NCI-H146 treated with DMSO at 0.1 percent for 48 hours (cell line): ENCODE data around the gene CAP2.
"Not testable (repeated sequence)": the region's sequence is repeated elsewhere in the genome, so short reads cannot be mapped to it uniquely, and the experiment has no call there.

Experiments
- DNase-seq: peaks from one replicate; lab custom pipeline; 2025; ENCODE audit not compliant: unreplicated experiment; lab: John Stamatoyannopoulos, UW

CAP2 gene

DNA sequence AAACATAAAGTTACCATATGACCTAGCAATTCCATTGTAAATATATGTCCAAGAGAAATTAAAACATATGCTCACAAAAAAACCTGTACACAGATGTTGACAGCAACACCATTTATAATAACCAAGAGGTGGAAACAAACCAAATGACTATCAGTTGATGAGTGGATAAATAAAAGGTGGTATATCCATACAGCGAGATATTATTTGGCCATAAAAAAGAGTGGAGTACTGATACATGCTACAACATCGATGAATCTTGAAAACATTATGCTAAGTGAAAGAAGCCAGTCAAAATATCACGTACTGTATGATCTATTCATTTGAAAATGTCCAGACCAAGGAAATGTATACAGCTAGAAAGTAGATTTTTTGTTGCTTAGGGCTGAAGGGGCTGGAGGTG, 2.9 kb downstream of the CAP2 start:
- no peak for DNase-seq

DNA sequence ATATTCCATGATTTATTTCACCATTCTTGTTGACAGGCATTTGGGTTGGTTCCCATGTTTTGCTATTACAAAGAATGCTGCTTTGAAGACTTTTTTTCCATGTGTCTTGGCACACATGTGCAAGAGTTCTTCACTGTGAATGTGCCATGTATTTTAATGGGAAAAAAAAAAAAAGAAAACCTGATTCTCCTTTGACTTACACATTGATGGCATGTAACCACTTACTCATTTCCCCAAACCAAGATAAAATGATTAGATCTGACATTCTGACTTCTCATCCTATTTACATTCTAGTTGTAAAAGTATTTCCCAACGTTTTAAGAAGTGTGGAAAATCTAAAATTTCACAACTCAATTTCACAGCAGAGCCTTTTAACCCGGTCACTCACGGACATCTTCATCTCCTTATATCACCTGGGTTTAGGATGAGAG, 4.4 kb downstream of the CAP2 start:
- no peak for DNase-seq

GRCh38 chr6:17405181-17405943, 12.0 kb downstream of the CAP2 start:
- DNase-seq: not testable (repeated sequence)

DNA sequence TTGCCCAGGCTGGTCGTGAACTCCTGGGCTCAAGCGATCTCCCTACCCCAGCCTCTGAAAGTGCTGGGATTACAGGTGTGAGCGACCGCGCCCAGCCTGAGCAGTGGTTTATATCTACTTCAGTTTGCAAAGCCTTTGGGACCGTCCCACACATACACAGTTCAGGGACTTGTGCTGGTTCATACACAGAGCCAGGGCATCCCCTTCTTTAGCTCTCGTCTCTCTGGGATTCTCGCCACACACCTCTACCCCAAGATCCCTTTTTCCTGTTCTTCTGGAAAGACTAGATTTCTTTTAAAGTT, 12.5 kb downstream of the CAP2 start:
- DNase-seq: no peak

DNA sequence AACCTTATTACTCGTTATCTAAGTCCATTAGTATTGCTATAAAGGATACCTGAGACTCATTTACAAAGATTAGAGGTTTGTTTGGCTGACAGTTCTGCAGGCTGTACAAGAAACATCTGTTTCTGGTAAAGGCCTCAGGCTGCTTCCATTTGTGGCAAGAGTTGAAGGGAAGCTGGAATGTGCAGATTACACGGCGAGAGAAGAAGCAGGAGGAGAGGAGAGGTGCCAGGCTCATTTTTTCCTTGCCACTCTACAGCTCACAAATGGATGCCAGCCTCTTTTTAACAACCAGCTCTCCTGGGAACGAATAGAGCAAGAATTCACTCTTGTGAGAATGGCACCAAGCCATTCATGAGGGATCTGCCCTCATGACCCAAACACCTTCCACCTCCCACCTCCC, 14.7 kb downstream of the CAP2 start:
- no peak for DNase-seq

- no peak for DNase-seq
These were observed 16.9 kb downstream of the CAP2 start for GRCh38 chr6:17410281-17410680.

DNA sequence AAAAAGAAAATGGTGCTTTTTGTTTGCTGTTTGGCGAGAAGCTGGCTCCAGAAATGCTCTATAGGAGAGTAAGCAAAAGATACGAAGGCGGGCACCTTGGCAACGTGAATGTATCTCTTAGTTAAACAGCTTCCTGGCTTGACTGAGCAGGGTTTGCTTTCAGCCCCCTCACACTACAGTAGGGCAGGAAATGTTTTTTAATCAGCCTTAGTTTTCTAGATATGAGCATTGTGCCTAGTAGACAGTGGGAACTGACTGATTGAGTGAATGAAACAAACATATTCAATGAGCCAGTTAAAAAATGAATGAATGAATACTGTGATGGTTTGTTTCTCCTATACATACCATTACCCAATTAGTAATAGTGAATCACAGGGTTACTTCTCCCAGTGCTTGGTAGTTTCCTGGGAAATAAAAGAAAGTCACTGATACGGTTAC, 19.9 kb downstream of the CAP2 start:
- no peak for DNase-seq

- DNase-seq: not testable (repeated sequence)
These were observed 21.0 kb downstream of the CAP2 start for GRCh38 chr6:17414395-17414794.

DNA sequence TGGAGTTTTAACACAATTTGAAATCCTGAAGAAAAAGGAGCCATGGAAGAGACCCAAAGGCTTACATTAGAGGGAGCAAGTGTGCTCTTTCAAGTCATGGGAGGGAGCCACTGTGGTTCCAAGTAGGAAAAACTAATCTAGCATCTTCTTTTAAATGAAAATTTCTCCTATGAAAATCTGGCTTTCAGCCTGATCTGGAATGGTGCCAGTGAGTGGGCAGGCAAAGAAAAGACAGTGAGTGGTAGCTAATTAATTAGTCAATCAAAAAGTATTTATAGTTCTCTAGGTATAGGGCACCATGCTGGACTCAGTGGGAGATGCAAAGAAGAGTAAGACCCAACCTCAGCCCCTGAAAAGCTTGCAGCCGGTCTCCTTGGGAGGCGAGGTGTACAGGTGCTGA, 21.9 kb downstream of the CAP2 start:
- DNase-seq: peak; percentile 59

GRCh38 chr6:17416806-17417205, 23.4 kb downstream of the CAP2 start:
- no peak for DNase-seq

- no peak for DNase-seq
These were observed 24.4 kb downstream of the CAP2 start for GRCh38 chr6:17417817-17418216.

GRCh38 chr6:17418281-17419188, 25.1 kb downstream of the CAP2 start:
- no peak for DNase-seq

GRCh38 chr6:17419189-17419575, 25.8 kb downstream of the CAP2 start:
- no peak for DNase-seq

DNA sequence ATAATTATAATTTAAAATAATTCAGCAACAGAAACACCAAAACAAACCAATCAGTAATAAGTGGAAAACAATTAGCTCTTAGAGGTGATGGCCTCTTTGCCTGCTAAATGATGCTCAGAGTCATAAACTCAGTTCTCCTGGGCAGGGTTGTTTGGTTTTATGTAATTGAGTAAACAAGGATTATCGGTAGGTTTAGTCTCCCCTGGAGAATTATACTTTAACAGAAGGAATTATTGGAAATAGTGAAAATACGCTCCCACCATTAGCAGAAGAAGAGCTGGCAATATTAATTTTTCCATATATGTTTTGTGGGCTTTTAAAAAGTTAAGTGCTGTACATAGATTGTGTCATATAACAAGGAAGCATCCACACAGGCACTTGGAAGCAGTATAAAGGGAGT, 27.0 kb downstream of the CAP2 start:
- no peak for DNase-seq

DNA sequence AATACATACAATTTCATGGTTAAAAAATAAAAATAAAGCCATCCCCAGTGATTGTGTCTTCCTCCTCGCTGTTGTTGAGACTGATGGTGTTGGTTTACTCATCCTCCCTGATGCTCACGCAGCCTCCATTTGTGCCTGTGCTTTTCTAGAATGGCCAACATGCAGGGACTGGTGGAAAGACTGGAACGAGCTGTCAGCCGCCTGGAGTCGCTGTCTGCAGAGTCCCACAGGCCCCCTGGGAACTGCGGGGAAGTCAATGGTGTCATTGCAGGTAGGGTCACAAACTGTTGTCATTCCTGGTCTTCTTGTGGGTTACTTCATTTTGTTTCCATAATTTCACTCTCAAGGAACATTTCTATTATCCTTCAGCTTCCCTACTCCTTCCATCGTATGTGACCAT, 28.0 kb downstream of the CAP2 start:
- DNase-seq: no peak

GRCh38 chr6:17423026-17423425, 29.6 kb downstream of the CAP2 start:
- no peak for DNase-seq

GRCh38 chr6:17427062-17427461, 33.7 kb downstream of the CAP2 start:
- DNase-seq: no peak

- no peak for DNase-seq
These were observed 34.2 kb downstream of the CAP2 start for GRCh38 chr6:17427617-17428016.

GRCh38 chr6:17428595-17429120, 35.3 kb downstream of the CAP2 start:
- DNase-seq: not testable (repeated sequence)

- no peak for DNase-seq
These were observed 36.1 kb downstream of the CAP2 start for GRCh38 chr6:17429383-17430061.

DNA sequence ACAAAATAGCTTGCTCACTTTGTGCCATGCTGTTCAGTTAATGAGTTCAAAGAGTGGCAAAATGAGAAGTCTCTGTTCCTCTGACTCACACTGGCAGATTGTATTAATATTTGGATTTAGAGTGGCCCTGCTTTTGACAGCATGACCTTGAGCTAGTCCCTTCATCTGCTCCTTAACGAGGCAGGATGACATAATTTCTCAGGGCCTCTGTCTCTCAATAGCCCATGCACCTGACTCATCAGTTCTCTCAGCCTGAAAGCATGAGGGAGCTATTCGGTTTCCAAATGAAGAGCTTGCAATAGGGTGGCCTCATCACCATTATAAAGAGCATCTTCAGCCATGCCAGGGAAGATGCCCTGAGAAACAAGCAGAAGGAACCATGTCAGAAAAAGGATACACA, 38.2 kb downstream of the CAP2 start:
- no peak for DNase-seq

DNA sequence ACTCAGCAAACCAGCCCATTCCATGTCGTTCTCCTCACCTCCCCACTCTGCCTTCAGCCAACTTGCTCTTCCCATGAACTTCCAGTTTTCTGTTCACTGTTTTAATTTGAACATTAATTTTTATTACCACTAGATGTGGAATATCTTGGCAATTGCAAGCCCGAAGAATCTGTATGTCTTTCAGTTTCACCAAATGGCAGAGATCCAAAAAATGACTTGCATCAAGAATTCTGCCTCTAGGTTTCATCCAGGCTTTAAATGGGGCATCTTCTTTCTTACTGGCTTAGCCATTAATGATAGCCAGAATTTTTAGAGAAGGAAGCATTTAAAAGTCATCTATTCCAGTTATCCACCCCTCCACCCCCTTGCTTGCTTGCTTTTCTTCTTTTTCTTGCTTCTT, 39.0 kb downstream of the CAP2 start:
- no peak for DNase-seq
